ENCODE results near the gene SLC66A1. TPM values are rescaled to one million over a fixed set of nuclear protein-coding genes. Genes with fewer than 3 reads are reported as not detected.
A peak's percentile ranks its signal among the peaks of the same experiment; 100 is the strongest.

SLC66A1 gene
- total RNA-seq, 2 donors from 2014 or later: 24.4 to 49.6 TPM

- H3K4me1 ChIP-seq (replicated peaks): no peaks in the 10 kb centered on the region
- 86% methylated on average over 4 of the region's 4 CpGs for WGBS
- no peaks in the 10 kb centered on the region for H3K27me3 ChIP-seq (replicated peaks; ENCODE audit: insufficient read depth)
- TF ChIP-seq POLR2AphosphoS5 (IDR thresholded peaks at IDR 0.05) (no peak), POLR2A (IDR thresholded peaks at IDR 0.05) (no peak), CTCF (IDR thresholded peaks at IDR 0.05) (no peak)
- H3K27ac ChIP-seq: no peak overlapping the region
- no peak for DNase-seq (ENCODE audit: low spot score)
- peaks cover 0 to 1% of the 10 kb centered on the region in 2 donors for H3K36me3 ChIP-seq
- H3K9me3 ChIP-seq: no peaks in the 10 kb centered on the region
- H3K4me3 ChIP-seq: no peak overlapping the region
- intact Hi-C loops (cut with DNase I): no loop called here
Measured at GRCh38 chr1:19337289-19337688, 25.2 kb downstream of the SLC66A1 start.

- intact Hi-C loops (cut with DNase I): no loop called here
- no peaks in the 10 kb centered on the region for H3K27me3 ChIP-seq (replicated peaks; ENCODE audit: insufficient read depth)
- no peak overlapping the region for H3K27ac ChIP-seq
- no peaks in the 10 kb centered on the region for H3K9me3 ChIP-seq
- H3K4me3 ChIP-seq: no peak overlapping the region
- TF ChIP-seq POLR2A (IDR thresholded peaks at IDR 0.05) (no peak), CTCF (IDR thresholded peaks at IDR 0.05) (peak in 3 of 4 experiments; percentile 40 to 80 (median 75))
- DNase-seq (ENCODE audit: low spot score): peak; percentile 71
- WGBS: 41% methylated on average over 27 of the region's 27 CpGs
- no peaks in the 10 kb centered on the region for H3K4me1 ChIP-seq (replicated peaks)
- peaks cover 0 to 4% of the 10 kb centered on the region in 2 donors for H3K36me3 ChIP-seq
Measured at GRCh38 chr1:19338323-19338762, 26.2 kb downstream of the SLC66A1 start.

- Histone ChIP-seq H3K4me3 (no peak overlapping the region), H3K27ac (no peak overlapping the region), H3K4me1 (replicated peaks) (no peaks in the 10 kb centered on the region), H3K36me3 (peaks cover 0 to 4% of the 10 kb centered on the region in 2 donors), H3K9me3 (no peaks in the 10 kb centered on the region), H3K27me3 (replicated peaks; ENCODE audit: insufficient read depth) (no peaks in the 10 kb centered on the region)
- no peak for DNase-seq (ENCODE audit: low spot score)
- WGBS: 76% methylated on average over 19 of the region's 19 CpGs
- intact Hi-C loops (cut with DNase I): no loop called here
- no peak for TF ChIP-seq POLR2A (IDR thresholded peaks at IDR 0.05)
Measured at GRCh38 chr1:19339214-19339861, 27.2 kb downstream of the SLC66A1 start.

GRCh38 chr1:19340387-19340937 lies 28.3 kb downstream of the SLC66A1 start:
- Histone ChIP-seq H3K9me3 (no peaks in the 10 kb centered on the region), H3K36me3 (peaks cover 0 to 4% of the 10 kb centered on the region in 2 donors), H3K4me3 (no peak overlapping the region), H3K4me1 (replicated peaks) (no peaks in the 10 kb centered on the region), H3K27me3 (replicated peaks; ENCODE audit: insufficient read depth) (no peaks in the 10 kb centered on the region), H3K27ac (no peak overlapping the region)
- TF ChIP-seq POLR2A (IDR thresholded peaks at IDR 0.05) (no peak), CTCF (IDR thresholded peaks at IDR 0.05) (no peak), POLR2AphosphoS5 (IDR thresholded peaks at IDR 0.05) (no peak)
- no peak for DNase-seq (ENCODE audit: low spot score)
- intact Hi-C loops (cut with DNase I): loop anchor here (5.0 kb wide), 1 partner anchor 147 kb away; the partner anchor contains the start of gene CAPZB
- WGBS: 92% methylated on average over 14 of the region's 14 CpGs

- 65% methylated on average over 25 of the region's 25 CpGs for whole genome bisulfite sequencing
- Histone ChIP-seq H3K27ac (no peak overlapping the region), H3K4me1 (replicated peaks) (no peaks in the 10 kb centered on the region), H3K4me3 (no peak overlapping the region), H3K36me3 (peaks cover 0 to 4% of the 10 kb centered on the region in 2 donors), H3K9me3 (no peaks in the 10 kb centered on the region), H3K27me3 (replicated peaks; ENCODE audit: insufficient read depth) (no peaks in the 10 kb centered on the region)
- intact Hi-C loops (cut with DNase I): loop anchor here (5.0 kb wide), 1 partner anchor 146 kb away; the partner anchor contains the start of gene CAPZB
- TF ChIP-seq CTCF (IDR thresholded peaks at IDR 0.05): peak; percentile 78 to 86 (median 81)
- TF ChIP-seq POLR2AphosphoS5 (IDR thresholded peaks at IDR 0.05): no peak
- DNase-seq (ENCODE audit: low spot score): peak; percentile 43
Measured at GRCh38 chr1:19341201-19342061, 29.3 kb downstream of the SLC66A1 start.

Data from prostate gland (tissue), 2 donors.